Colonic mucosa (tissue), 4 donors: Measurements from ENCODE around the gene LMBR1. TPM values are rescaled to one million over a fixed set of nuclear protein-coding genes. Genes with fewer than 3 reads are reported as not detected.

Experiments
- DNase-seq: peaks from one replicate; pipeline ENCODE4 v3.0.0-alpha.2; 2020
- H3K27ac ChIP-seq: fragments of 200-600 bp; one replicate; pipeline ENCODE4 v1.8.0; 2021
- H3K27me3 ChIP-seq: fragments of 200-600 bp; one replicate; pipeline ENCODE4 v1.8.0; 2021
- H3K36me3 ChIP-seq: fragments of 200-600 bp; one replicate; pipeline ENCODE4 v1.8.0; 2021
- H3K4me1 ChIP-seq: fragments of 200-600 bp; one replicate; pipeline ENCODE4 v1.8.0; 2021; ENCODE audit warnings: mild to moderate bottlenecking
- H3K4me3 ChIP-seq: fragments of 200-600 bp; one replicate; pipeline ENCODE4 v1.8.0; 2021
- H3K9ac ChIP-seq, 2 donors: one replicate each; pipeline ENCODE4 v1.7.0; 2013; ENCODE audit warnings: control low read depth in 2 of 2, low read depth in 2 of 2, low read length in 2 of 2
- H3K9me3 ChIP-seq: fragments of 200-600 bp; one replicate; pipeline ENCODE4 v1.8.0; 2021
- intact Hi-C: fragments of 100-400 bp; cut with DNase I; formaldehyde crosslinking; loops from one replicate; pipeline ENCODE4 v1.14.1; 2022
- total RNA-seq, 2 donors: library from RNA; stranded (reverse); fragmentation: NEBNext Ultra II Directional in 1 of 2; extraction: Animal tissue kit (Norgen Biotek cat#: 25700) in 1 of 2; gene quantifications; one replicate each; pipeline ENCODE4 v1.2.1, GENCODE V29; 2021
- TF ChIP-seq, protein P1 (sequence below): fragments of 200-600 bp; IDR thresholded peaks from one replicate; pipeline ENCODE4 v1.8.0; 2022; ENCODE audit warnings: antibody characterized with exemption, mild to moderate bottlenecking
- donor health status: healthy.
- donor health status: DM: no; HTN: no; CAD: no.
- donor health status: DM: no; HTN: no; CAD: no.

LMBR1 gene
- total RNA-seq, 2 donors from 2014 or later, result 41.4 to 42.0 TPM

DNA sequence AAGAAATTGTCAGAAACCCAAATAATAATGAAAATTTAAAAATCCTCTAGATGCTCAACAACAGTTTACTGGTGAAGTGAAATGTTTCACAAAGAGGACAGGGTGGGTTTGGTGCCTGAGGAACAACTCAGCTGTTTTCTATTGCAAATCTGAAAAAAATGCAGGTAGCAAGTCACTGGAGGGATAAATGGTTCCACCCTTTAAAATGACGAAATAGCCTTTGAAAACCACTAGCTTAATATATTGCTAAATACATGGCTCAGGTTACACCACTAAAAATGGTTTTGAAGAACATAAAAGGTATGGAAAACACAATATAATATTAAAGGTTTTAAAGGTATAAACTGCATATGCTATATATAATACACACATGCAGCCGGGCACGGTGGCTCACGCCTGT lies 69.5 kb downstream of the LMBR1 start:
- intact Hi-C loops, result loop anchor here (10.0 kb wide), 1 partner anchor 1029 kb away; no protein-coding TSS in a partner anchor
- H3K4me1 ChIP-seq, result no peaks in the 10 kb centered on the region

DNA sequence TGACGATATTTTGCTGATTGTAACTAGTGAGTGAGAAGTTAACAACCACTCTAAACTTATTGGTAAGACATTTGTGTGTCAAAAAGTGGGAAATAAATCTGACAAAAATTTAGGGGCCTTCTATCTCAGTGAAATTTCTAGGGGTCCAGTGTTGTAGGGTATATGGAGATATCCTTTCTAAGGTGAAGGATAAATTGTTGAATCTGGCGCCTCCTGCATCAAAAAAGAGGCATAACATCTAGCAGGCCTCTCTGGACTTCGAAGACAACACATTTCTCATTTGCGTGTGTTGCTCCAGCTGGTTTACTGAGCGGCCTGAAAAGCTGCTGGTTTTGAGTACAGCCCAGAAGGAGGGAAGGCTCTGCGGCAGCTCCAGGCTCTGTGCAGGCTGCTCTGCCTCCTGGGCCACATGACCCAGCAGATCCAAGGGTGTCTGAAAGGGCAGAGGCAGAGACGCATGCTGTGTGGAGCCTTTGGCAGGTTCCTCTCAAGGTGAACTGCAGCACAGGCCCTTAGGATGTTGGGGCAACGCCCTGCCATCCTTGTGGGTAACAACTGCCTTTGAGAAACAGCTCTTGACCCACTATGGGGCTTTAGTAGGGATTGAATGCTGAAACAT lies 72.4 kb downstream of the LMBR1 start:
- DNase-seq, result no peak
- Histone ChIP-seq H3K4me1 (no peaks in the 10 kb centered on the region), H3K27me3 (no peaks in the 10 kb centered on the region), H3K27ac (no peak overlapping the region), H3K4me3 (no peak overlapping the region), H3K9ac (no peak overlapping the region), H3K9me3 (no peaks in the 10 kb centered on the region), H3K36me3 (peaks cover 4% of the 10 kb centered on the region)
- intact Hi-C loops, result loop anchor here (10.0 kb wide), 1 partner anchor 1026 kb away; no protein-coding TSS in a partner anchor
- TF ChIP-seq, protein P1, sequence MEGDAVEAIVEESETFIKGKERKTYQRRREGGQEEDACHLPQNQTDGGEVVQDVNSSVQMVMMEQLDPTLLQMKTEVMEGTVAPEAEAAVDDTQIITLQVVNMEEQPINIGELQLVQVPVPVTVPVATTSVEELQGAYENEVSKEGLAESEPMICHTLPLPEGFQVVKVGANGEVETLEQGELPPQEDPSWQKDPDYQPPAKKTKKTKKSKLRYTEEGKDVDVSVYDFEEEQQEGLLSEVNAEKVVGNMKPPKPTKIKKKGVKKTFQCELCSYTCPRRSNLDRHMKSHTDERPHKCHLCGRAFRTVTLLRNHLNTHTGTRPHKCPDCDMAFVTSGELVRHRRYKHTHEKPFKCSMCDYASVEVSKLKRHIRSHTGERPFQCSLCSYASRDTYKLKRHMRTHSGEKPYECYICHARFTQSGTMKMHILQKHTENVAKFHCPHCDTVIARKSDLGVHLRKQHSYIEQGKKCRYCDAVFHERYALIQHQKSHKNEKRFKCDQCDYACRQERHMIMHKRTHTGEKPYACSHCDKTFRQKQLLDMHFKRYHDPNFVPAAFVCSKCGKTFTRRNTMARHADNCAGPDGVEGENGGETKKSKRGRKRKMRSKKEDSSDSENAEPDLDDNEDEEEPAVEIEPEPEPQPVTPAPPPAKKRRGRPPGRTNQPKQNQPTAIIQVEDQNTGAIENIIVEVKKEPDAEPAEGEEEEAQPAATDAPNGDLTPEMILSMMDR, result no peak

More for the DNA sequence above, 69.5 kb downstream of the LMBR1 start:
- no peak overlapping the region for H3K4me3 ChIP-seq
- TF ChIP-seq, protein P1, result no peak
- no peak overlapping the region for H3K27ac ChIP-seq
- H3K9ac ChIP-seq, result no peak overlapping the region
- no peak for DNase-seq
- H3K9me3 ChIP-seq, result no peaks in the 10 kb centered on the region
- H3K27me3 ChIP-seq, result no peaks in the 10 kb centered on the region
- no peaks in the 10 kb centered on the region for H3K36me3 ChIP-seq

DNA sequence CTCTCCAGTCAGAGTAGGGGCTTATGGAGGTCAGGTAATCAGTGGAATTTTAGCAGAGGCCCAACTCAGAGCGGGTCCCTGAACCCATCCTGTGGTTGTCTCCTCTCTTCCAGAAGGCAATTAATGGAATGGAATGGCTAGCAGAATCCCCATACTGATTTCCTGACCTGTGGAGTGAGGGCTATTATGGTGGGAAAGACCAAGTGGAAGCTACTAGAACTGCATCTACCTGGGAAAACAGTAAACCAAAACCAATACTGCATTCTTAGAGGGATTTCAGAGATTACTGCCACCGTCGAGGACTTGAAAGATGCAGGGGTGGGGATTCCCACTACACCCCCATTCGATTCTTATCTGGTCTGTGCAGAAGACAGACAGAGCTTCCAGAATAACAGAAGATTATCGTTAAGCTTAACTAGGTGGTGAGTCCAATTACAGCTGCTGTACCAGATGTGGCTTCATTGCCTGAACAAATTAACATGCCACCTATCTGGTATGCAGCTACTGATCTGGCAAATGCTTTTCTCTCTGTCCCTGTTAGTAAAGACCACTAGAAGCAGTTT lies 73.2 kb downstream of the LMBR1 start:
- Histone ChIP-seq H3K9me3 (no peaks in the 10 kb centered on the region), H3K36me3 (peaks cover 4% of the 10 kb centered on the region), H3K27me3 (no peaks in the 10 kb centered on the region), H3K4me3 (no peak overlapping the region), H3K9ac (no peak overlapping the region), H3K27ac (no peak overlapping the region), H3K4me1 (no peaks in the 10 kb centered on the region)
- TF ChIP-seq, protein P1, result no peak
- intact Hi-C loops, result loop anchor here (10.0 kb wide), 1 partner anchor 1025 kb away; no protein-coding TSS in a partner anchor
- no peak for DNase-seq

DNA sequence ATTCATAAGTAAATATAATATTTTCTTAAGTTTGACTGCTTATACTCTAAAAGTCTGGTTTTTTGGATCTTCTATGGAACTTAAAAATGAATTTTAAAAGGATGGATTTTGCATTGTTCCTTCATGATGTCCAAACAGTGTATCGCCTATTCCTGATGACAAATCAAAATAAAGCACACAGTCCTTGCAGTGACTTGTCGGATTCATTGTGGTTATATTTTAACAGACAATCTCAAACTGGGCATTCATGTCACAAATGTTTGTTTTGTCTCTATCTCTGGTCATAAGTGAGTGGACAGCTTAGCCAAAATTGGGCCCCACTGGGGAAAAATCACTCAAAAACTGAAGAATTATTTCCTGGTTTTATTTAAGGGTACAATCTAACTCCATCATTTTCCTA lies 74.8 kb downstream of the LMBR1 start:
- peaks cover 4% of the 10 kb centered on the region for H3K36me3 ChIP-seq
- H3K9ac ChIP-seq, result no peak overlapping the region
- no peaks in the 10 kb centered on the region for H3K4me1 ChIP-seq
- DNase-seq, result no peak
- intact Hi-C loops, result no loop called here
- H3K27me3 ChIP-seq, result no peaks in the 10 kb centered on the region
- TF ChIP-seq, protein P1, result no peak
- no peaks in the 10 kb centered on the region for H3K9me3 ChIP-seq
- no peak overlapping the region for H3K27ac ChIP-seq
- no peak overlapping the region for H3K4me3 ChIP-seq

DNA sequence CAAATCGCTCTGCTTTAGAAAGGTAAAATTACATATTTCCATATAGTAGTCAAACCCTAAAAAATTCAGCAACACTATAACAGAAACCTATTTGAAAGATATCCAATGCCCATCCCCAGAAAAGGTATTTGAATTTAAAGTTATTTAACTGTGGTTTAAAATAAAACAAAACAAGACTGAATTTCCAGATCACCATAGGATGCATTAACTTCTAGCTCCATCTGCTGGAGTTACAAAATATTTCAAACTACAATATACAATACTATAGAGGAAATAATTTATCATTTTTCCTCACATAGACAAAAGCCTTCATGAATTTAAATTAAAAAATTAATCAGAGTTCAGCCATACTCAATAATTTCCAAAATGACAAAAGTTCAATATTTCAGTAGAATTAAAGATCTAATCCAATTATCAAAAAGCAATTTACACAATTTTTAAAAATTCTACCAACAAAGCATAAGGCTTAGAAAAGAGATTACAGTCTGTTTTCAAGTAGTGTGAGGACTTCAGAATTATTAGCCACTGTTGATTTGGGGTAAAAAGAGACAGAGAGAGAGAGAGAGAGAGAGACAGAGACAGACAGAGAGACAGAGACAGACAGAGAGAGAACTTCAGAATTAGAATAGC lies 75.9 kb downstream of the LMBR1 start:
- Histone ChIP-seq H3K4me1 (no peaks in the 10 kb centered on the region), H3K36me3 (peaks cover 4% of the 10 kb centered on the region), H3K9ac (no peak overlapping the region), H3K4me3 (no peak overlapping the region), H3K27ac (no peak overlapping the region), H3K27me3 (no peaks in the 10 kb centered on the region), H3K9me3 (no peaks in the 10 kb centered on the region)
- no peak for DNase-seq
- intact Hi-C loops, result no loop called here
- TF ChIP-seq, protein P1, result peak; percentile 13
